Lower leg skin (tissue), 4 donors: ENCODE data around the gene DSCAML1. TPM values are rescaled to one million over a fixed set of nuclear protein-coding genes. Genes with fewer than 3 reads are reported as not detected.
"Not testable (repeated sequence)": the region's sequence is repeated elsewhere in the genome, so short reads cannot be mapped to it uniquely, and the experiment has no call there.

Source experiments
- DNase-seq, 2 donors: peaks; one replicate each; pipeline ENCODE4 v3.0.0-alpha.2; 2019; ENCODE audit warnings: low spot score in 2 of 2
- H3K4me3 ChIP-seq: fragments of 200-600 bp; sonication (generic); 2 replicates; pipeline ENCODE4 v1.5.1; 2017; ENCODE audit warnings: mild to moderate bottlenecking, low read depth; ENCODE audit not compliant: poor library complexity, severe bottlenecking
- POLR2A ChIP-seq, 2 donors: fragments of 450-650 bp; IDR thresholded peaks; one replicate each; pipeline ENCODE4 v1.6.1; 2016 to 2017; ENCODE audit warnings: antibody characterized with exemption in 2 of 2, mild to moderate bottlenecking in 1 of 2, moderate library complexity in 1 of 2
- WGBS, 2 donors: methylation state at CpG; one replicate each; pipeline ENCODE4 v1.1.5; 2018; 5-methylcytosine and 5-hydroxymethylcytosine counted together
- intact Hi-C: fragments of 100-400 bp; cut with DNase I; formaldehyde crosslinking; loops from one replicate; pipeline ENCODE4 v1.15.0; 2023; ENCODE audit warnings: low total_unique reads
- total RNA-seq, 4 donors: library from RNA; depleted of rRNA; stranded (reverse); fragments of >200 nt; gene quantifications; one replicate each; pipeline ENCODE4 v1.1.0, GENCODE V29; 2016
- TF ChIP-seq, protein P1 (sequence below), 3 donors: fragments of 450-650 bp; IDR thresholded peaks; one replicate each; pipeline ENCODE4 v1.5.1; 2016; ENCODE audit warnings: antibody characterized with exemption in 3 of 3, mild to moderate bottlenecking in 3 of 3, moderate library complexity in 2 of 3

Gene DSCAML1
- total RNA-seq, 4 donors from 2014 or later = 0.07 to 0.13 (median 0.08) TPM

DNA sequence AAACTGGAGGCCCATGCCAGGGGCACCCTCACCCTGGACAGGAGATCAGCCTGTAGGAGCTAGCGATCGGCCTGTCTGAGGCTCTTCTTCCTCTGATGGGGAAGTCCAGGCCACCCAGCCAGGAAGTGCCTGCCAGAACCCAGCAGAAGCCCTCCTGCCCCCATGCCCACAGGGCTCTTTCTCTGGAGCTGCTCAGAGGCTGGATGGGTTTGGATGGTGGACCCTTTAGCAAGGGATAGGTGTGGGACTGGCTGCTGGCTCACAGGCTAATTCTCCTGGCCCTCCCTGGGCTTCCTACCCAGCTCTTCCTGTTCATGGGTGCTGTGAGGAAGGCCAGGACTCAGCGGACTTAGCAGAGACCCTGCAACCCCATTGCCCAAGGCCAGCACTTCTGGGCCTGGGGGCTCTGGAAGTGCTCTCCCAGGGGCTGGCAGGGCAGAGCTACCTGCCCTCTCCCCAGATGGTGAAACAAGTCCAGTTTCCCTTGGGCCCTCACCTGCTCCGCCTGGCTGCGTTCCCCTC, 19.9 kb upstream of the DSCAML1 start:
- no peak overlapping the region for H3K4me3 ChIP-seq
- TF ChIP-seq, protein P1, sequence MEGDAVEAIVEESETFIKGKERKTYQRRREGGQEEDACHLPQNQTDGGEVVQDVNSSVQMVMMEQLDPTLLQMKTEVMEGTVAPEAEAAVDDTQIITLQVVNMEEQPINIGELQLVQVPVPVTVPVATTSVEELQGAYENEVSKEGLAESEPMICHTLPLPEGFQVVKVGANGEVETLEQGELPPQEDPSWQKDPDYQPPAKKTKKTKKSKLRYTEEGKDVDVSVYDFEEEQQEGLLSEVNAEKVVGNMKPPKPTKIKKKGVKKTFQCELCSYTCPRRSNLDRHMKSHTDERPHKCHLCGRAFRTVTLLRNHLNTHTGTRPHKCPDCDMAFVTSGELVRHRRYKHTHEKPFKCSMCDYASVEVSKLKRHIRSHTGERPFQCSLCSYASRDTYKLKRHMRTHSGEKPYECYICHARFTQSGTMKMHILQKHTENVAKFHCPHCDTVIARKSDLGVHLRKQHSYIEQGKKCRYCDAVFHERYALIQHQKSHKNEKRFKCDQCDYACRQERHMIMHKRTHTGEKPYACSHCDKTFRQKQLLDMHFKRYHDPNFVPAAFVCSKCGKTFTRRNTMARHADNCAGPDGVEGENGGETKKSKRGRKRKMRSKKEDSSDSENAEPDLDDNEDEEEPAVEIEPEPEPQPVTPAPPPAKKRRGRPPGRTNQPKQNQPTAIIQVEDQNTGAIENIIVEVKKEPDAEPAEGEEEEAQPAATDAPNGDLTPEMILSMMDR (IDR thresholded peaks at IDR 0.05) = no peak
- no peak for TF ChIP-seq POLR2A (IDR thresholded peaks at IDR 0.05)
- DNase-seq = no peak
- WGBS, 2 donors = 89 to 96% methylated on average over 5 of the region's 5 CpGs
- intact Hi-C loops = loop anchor here (5.0 kb wide), 1 partner anchor 390 kb away; no protein-coding TSS in a partner anchor

DNA sequence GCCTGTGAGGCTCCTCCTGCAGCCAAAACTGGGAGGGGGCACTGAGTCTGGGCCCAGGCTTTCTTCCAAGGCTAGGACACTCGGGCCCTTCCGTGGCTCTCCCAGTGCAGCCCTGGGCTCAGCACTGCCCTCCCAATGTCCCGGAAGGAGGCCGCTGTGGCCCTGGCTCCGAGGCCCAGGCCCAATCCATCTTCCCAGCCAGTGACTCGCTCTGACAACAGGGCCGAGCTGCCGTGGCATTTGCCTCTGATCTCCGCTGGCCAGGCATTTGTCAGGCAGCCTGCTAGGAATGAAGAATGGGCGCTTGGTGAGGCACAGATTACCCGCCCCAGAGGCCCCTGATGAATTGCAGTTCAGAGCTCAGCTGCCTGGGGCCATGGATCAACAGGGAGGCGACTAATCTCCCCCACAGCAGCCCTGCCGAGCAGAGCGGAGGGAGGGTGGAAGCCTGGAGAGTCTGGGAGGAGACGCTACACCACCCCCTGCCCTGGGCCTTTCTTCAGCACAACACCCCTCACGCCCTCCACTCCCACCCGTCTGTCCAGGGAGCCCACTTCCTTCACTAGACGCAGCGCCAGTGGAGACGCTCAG, 19.2 kb upstream of the DSCAML1 start:
- 79 to 91% methylated on average over 12 to 20 of the region's 20 CpGs for WGBS, 2 donors
- TF ChIP-seq, protein P1 (IDR thresholded peaks at IDR 0.05) = no peak
- no peak for TF ChIP-seq POLR2A (IDR thresholded peaks at IDR 0.05)
- H3K4me3 ChIP-seq = no peak overlapping the region
- DNase-seq = no peak
- intact Hi-C loops = loop anchor here (5.0 kb wide), 1 partner anchor 389 kb away; no protein-coding TSS in a partner anchor

DNA sequence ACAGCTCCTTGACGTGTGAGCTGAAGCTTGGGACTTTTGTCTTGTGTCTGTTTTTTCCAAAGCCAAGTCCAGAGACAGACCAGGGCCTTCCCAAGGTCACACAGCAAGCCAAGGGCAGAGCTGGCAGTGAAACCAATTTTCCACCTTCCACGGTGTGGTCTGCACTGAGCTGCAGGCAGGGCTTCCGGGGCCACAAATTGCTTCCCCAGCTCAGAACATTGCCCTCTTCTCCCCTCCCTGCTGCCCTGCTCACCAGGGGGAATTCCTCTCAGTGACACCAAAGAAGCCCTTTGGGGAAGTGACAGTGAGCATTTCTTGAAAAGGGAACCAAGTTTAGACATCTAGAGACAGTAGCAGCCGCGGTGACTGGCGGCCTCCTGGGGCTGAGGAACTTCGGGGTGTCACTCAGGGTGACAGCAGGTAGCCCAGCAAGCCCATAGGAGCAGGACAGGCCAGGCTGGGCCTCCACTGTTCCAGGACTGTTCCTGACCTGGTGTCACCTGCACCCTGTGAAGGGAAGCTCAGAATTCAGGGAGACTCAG, 18.3 kb upstream of the DSCAML1 start:
- no peak overlapping the region for H3K4me3 ChIP-seq
- TF ChIP-seq, protein P1 (IDR thresholded peaks at IDR 0.05) = no peak
- TF ChIP-seq POLR2A (IDR thresholded peaks at IDR 0.05) = no peak
- 66 to 82% methylated on average over 7 of the region's 7 CpGs for WGBS, 2 donors
- DNase-seq = no peak
- intact Hi-C loops = loop anchor here (5.0 kb wide), 1 partner anchor 388 kb away; no protein-coding TSS in a partner anchor

DNA sequence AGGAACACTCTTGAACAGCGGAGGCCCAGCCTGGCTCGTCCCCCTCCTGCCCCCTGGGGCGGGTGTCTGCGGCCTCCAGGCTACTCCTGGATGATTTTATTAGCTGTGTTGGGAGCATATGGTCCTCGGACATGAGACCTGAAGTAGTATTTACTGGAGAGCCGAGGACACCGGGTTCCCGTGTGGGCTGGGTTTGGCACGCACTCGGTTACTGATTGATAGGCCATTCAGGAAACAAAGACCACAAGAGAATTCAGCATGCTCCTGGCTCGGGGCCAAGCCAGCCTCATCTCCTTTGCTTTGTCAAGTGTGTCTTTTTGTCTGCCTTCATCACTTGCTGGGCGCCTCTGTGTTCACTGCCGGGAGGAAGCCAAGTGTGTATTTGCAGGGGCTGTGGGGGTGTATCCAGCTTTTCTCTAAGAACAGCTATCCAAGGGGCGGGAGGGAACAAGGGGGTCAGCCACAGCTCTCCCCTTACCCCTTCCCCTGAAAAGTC, 17.8 kb upstream of the DSCAML1 start:
- DNase-seq = peak; percentile 70 to 96
- intact Hi-C loops = loop anchor here (5.0 kb wide), 1 partner anchor 388 kb away; no protein-coding TSS in a partner anchor

DNA sequence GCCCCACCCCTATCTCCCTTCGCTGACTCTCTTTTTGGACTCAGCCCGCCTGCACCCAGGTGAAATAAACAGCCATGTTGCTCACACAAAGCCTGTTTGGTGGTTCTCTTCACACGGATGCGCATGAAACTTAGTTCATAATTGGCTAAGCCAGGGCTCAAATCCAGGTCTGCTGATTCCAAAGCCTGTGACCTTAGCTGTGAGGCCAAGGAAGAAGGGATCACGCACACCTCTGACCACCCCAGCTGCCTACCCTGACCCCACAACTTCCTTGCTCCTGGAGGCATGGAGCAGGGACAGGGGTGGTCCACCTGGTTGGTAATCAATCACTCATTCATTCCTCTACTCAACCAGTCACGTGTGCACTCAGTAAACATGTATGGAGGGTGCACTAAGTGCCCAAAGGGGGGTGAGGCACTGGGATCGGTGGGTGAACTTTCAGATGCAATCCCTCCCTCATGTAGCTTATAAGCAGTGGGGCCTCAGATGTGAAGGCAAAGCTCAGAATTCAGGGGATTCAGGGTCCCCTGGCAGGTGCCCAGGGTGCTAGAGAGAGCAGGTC, 17.3 kb upstream of the DSCAML1 start:
- H3K4me3 ChIP-seq = no peak overlapping the region
- WGBS, 2 donors = 87% methylated on average over 7 of the region's 7 CpGs
- intact Hi-C loops = no loop called here
- no peak for DNase-seq
- no peak for TF ChIP-seq POLR2A (IDR thresholded peaks at IDR 0.05)
- TF ChIP-seq, protein P1 (IDR thresholded peaks at IDR 0.05) = no peak

More for the DNA sequence above, 17.8 kb upstream of the DSCAML1 start:
- no peak for TF ChIP-seq POLR2A (IDR thresholded peaks at IDR 0.05)
- H3K4me3 ChIP-seq = no peak overlapping the region
- 46 to 64% methylated on average over 14 of the region's 14 CpGs for WGBS, 2 donors

DNA sequence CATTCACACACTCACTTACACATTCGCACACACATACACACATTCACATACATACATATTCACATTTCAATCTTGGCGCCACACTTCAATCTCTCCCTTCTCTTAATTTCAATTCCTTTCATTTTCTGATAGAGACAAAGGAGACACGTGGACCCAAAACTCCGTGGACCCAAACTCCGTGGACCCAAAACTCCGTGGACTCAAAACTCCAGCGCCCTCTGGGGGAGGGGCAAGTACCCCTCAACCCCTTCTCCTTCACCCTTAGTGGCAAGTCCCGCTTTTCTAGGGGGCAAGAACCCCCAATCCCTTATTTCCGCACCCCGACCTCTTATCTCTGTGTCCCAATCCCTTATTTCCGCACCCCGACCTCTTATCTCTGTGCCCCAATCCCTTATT, 13.0 kb upstream of the DSCAML1 start:
- intact Hi-C loops, DNase-seq, H3K4me3 ChIP-seq: not testable (repeated sequence)
- 86 to 88% methylated on average over 12 of the region's 12 CpGs for WGBS, 2 donors
